Fibroblast of lung (primary cell): ENCODE measurements around the gene WDR46.

Experiments used
- EZH2 ChIP-seq: IDR thresholded peaks from 2 replicates; pipeline ENCODE4 v1.5.1; 2012; ENCODE audit warnings: low read length, control low read depth, mild to moderate bottlenecking; ENCODE audit errors: missing control alignments
- TF ChIP-seq, protein P1 (sequence below), 2 donors: IDR thresholded peaks in 1 of 2; conservative IDR thresholded peaks in 1 of 2; 1 replicate in 1 of 2; 2 replicates in 1 of 2; pipeline ENCODE4 v1.5.1; 2011 to 2012; ENCODE audit warnings: low read length in 2 of 2, control low read depth in 1 of 2, inconsistent platforms in 1 of 2, low read depth in 1 of 2, mild to moderate bottlenecking in 1 of 2

- TF ChIP-seq, protein P1, sequence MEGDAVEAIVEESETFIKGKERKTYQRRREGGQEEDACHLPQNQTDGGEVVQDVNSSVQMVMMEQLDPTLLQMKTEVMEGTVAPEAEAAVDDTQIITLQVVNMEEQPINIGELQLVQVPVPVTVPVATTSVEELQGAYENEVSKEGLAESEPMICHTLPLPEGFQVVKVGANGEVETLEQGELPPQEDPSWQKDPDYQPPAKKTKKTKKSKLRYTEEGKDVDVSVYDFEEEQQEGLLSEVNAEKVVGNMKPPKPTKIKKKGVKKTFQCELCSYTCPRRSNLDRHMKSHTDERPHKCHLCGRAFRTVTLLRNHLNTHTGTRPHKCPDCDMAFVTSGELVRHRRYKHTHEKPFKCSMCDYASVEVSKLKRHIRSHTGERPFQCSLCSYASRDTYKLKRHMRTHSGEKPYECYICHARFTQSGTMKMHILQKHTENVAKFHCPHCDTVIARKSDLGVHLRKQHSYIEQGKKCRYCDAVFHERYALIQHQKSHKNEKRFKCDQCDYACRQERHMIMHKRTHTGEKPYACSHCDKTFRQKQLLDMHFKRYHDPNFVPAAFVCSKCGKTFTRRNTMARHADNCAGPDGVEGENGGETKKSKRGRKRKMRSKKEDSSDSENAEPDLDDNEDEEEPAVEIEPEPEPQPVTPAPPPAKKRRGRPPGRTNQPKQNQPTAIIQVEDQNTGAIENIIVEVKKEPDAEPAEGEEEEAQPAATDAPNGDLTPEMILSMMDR (conservative IDR thresholded peaks at IDR 0.05 in 1 of 2, IDR thresholded peaks at IDR 0.05 in 1 of 2; ENCODE audit: low read depth in 1 of 2, low read length in 2 of 2) = no peak
- TF ChIP-seq EZH2 = no peak
Observed at GRCh38 chr6:33254591-33254990, 34.4 kb downstream of the WDR46 start.
